K562 (cell line): Measurements from ENCODE around the gene ZNF692. TPM values are rescaled to one million over a fixed set of nuclear protein-coding genes. Genes with fewer than 3 reads are reported as not detected.

ENCODE experiments used
- FOXJ2 ChIP-seq: fragments of 200-800 bp; sonication (Bioruptor generic); IDR thresholded peaks from 2 replicates; pipeline ENCODE4 v1.6.1; 2016; ENCODE audit warnings: missing genetic modification characterization, missing compliant biosample characterization
- KDM2B ChIP-seq: fragments of 250-450 bp; sonication (Bioruptor Pico); IDR thresholded peaks from 2 replicates; pipeline ENCODE4 v1.8.0; 2021; ENCODE audit warnings: mild to moderate bottlenecking, moderate library complexity
- ZNF24 ChIP-seq: fragments of 450-650 bp; IDR thresholded peaks from 2 replicates; pipeline ENCODE4 v1.6.1; 2016
- polyA plus RNA-seq, 8 experiments: library from polyadenylated mRNA; depleted of rRNA in 4 of 8; stranded (reverse) in 5 of 8; unstranded in 3 of 8; fragments of >200 nt; fragmentation: Nextera tagmentation in 2 of 8; fragmentation: Illumina TruSeq in 1 of 8; extraction: Ambion mirVana in 2 of 8; extraction: Trizol in 1 of 8; gene quantifications; 2 replicates each; pipeline versions ENCODE4 v1.2.1 to v1.2.3, GENCODE V29; 2011 to 2014; ENCODE audit warnings: inconsistent platforms in 1 of 8, missing spikeins in 1 of 8
- total RNA-seq, 7 experiments: library from RNA; depleted of rRNA in 6 of 7; stranded (reverse); fragments of >200 nt in 6 of 7; fragmentation: Illumina TruSeq in 2 of 7; extraction: Trizol in 2 of 7; gene quantifications; 2 replicates each; pipeline versions ENCODE4 v1.2.1 to v1.2.3, GENCODE V29; 2011 to 2021; ENCODE audit warnings: low replicate concordance in 1 of 7
- TF ChIP-seq, protein P1 (sequence below), 2 experiments: fragments of 450-650 bp in 1 of 2; sonication (generic) in 1 of 2; formaldehyde crosslinking in 1 of 2; IDR thresholded peaks; 2 replicates each; pipeline versions ENCODE4 v1.7.1 to v1.9.0; 2016 to 2022; ENCODE audit warnings: inconsistent platforms in 1 of 2, mild to moderate bottlenecking in 1 of 2, missing genetic modification reagents in 1 of 2
- TF ChIP-seq, protein P2 (sequence below), 2 experiments: fragments of 450-650 bp; IDR thresholded peaks; 2 replicates each; pipeline ENCODE4 v1.6.1; 2016; ENCODE audit warnings: mild to moderate bottlenecking in 2 of 2, borderline replicate concordance in 1 of 2, low read depth in 1 of 2, moderate library complexity in 1 of 2

The ZNF692 gene
- total and polyA plus RNA-seq, 9 of the 15 experiments (the other 6 are each of a cell fraction or from before 2014, with no cell fraction given), result 8.4 to 143 (median 55.9) TPM

DNA sequence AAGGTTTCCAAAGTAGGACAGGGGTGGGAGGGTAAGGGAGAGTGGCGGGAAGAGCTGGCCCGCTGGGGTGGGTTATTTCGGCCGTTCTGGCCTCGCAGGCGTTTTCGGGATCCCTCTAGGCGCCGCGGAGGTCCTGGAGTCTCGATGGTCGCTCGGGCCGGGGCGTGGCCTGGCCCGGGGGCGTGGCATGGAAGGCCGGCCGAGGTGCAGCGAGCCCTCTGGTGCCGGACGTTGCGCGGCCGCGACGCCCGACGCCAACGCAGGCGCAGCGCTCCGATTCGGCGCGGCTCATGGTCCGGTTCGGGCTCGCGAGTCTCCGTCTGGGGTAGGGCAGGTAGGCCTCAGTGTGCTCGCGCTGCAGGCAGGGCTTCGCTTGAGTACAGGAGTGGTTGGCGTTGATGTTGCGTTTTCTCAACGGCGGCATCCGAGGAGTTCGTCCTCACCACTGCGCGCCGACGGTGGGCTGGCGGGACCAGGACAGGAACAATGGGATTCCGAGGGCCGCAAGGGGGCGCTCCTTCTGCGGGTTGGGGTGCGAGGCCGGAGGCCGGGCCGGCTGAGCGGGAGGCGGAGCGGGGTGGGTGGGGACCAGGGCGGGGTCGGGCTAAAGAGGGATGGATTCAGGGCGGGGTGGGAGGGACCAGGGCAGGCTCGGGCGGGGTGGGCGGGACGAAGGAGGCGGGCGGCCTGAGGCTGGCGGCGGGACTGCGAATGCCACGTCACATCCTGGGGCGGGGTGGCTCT is 47.3 kb upstream of the ZNF692 start, which contains the start of gene PGBD2 (continued):
- TF ChIP-seq, protein P1, sequence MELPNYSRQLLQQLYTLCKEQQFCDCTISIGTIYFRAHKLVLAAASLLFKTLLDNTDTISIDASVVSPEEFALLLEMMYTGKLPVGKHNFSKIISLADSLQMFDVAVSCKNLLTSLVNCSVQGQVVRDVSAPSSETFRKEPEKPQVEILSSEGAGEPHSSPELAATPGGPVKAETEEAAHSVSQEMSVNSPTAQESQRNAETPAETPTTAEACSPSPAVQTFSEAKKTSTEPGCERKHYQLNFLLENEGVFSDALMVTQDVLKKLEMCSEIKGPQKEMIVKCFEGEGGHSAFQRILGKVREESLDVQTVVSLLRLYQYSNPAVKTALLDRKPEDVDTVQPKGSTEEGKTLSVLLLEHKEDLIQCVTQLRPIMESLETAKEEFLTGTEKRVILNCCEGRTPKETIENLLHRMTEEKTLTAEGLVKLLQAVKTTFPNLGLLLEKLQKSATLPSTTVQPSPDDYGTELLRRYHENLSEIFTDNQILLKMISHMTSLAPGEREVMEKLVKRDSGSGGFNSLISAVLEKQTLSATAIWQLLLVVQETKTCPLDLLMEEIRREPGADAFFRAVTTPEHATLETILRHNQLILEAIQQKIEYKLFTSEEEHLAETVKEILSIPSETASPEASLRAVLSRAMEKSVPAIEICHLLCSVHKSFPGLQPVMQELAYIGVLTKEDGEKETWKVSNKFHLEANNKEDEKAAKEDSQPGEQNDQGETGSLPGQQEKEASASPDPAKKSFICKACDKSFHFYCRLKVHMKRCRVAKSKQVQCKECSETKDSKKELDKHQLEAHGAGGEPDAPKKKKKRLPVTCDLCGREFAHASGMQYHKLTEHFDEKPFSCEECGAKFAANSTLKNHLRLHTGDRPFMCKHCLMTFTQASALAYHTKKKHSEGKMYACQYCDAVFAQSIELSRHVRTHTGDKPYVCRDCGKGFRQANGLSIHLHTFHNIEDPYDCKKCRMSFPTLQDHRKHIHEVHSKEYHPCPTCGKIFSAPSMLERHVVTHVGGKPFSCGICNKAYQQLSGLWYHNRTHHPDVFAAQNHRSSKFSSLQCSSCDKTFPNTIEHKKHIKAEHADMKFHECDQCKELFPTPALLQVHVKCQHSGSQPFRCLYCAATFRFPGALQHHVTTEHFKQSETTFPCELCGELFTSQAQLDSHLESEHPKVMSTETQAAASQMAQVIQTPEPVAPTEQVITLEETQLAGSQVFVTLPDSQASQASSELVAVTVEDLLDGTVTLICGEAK (IDR thresholded peaks at IDR 0.05), result peak; percentile 83
- TF ChIP-seq, protein P1 (CRISPR knock-in tag; IDR thresholded peaks at IDR 0.05), result no peak; the same call in 1 of the 2 replicates
- TF ChIP-seq FOXJ2 (tag), result peak; percentile 74
- TF ChIP-seq, protein P2, sequence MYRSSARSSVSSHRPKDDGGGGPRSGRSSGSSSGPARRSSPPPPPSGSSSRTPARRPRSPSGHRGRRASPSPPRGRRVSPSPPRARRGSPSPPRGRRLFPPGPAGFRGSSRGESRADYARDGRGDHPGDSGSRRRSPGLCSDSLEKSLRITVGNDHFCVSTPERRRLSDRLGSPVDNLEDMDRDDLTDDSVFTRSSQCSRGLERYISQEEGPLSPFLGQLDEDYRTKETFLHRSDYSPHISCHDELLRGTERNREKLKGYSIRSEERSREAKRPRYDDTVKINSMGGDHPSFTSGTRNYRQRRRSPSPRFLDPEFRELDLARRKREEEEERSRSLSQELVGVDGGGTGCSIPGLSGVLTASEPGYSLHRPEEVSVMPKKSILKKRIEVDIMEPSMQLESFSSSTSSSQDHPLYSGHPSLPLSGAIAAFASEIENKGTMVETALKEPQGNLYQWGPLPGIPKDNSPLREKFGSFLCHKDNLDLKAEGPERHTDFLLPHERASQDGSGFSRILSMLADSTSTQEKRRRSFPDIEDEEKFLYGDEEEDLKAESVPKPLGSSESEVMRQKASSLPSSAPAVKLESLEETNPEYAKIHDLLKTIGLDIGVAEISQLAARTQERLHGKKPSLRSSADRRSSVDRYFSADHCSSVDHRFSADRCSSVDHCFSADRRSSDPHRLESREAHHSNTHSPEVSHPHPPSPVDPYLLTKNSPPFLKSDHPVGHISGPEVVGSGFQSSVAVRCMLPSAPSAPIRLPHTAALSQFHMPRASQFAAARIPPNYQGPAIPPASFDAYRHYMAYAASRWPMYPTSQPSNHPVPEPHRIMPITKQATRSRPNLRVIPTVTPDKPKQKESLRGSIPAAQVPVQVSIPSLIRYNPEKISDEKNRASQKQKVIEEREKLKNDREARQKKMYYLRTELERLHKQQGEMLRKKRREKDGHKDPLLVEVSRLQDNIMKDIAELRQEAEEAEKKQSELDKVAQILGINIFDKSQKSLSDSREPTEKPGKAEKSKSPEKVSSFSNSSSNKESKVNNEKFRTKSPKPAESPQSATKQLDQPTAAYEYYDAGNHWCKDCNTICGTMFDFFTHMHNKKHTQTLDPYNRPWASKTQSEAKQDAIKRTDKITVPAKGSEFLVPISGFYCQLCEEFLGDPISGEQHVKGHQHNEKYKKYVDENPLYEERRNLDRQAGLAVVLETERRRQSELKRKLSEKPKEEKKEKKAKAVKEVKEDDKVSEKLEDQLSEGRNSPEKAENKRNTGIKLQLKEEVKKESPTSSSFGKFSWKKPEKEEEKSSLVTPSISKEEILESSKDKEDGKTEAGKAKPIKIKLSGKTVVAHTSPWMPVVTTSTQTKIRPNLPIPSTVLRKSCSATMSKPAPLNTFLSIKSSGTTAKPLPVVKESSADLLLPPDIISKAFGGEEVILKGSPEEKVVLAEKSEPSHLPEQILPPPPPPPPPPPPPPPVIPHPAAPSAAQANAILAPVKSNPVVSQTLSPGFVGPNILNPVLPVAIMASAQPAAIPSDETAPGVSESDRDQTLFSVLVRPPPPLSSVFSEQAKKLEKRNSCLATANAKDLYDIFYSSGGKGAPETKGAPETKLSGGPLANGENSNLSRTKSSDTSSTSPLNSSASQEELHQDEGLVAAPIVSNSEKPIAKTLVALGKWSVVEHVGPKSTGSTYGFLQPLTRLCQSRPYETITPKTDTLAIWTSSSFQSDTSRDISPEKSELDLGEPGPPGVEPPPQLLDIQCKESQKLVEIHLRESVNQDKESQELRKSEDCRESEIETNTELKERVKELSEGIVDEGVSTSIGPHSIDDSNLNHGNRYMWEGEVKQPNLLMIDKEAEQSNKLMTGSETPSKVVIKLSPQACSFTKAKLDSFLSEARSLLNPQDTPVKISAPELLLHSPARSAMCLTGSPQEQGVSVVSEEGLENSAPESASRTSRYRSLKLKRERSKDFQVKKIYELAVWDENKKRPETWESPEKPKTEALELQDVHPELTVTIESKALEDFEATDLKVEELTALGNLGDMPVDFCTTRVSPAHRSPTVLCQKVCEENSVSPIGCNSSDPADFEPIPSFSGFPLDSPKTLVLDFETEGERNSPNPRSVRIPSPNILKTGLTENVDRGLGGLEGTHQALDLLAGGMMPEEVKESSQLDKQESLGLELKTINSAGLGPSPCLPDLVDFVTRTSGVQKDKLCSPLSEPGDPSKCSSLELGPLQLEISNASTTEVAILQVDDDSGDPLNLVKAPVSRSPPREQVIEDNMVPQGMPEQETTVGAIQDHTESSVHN (IDR thresholded peaks at IDR 0.05; ENCODE audit: borderline replicate concordance in 1 of 2, low read depth in 1 of 2), result no peak
- TF ChIP-seq ZNF24, result peak; percentile 63; the same call in 1 of the 2 replicates
- TF ChIP-seq KDM2B (CRISPR knock-in tag), result peak; percentile 46; the same call in 1 of the 2 replicates
